Ramos (cell line): ENCODE results near the gene AMZ2.

Experiments
- in situ Hi-C: fragments of 300-500 bp; cut with MboI; formaldehyde crosslinking; loops from one replicate; pipeline ENCODE4 v1.14.3; 2022; ENCODE audit warnings: low sequenced_read_pairs; ENCODE audit not compliant: unreplicated experiment

The AMZ2 gene

DNA sequence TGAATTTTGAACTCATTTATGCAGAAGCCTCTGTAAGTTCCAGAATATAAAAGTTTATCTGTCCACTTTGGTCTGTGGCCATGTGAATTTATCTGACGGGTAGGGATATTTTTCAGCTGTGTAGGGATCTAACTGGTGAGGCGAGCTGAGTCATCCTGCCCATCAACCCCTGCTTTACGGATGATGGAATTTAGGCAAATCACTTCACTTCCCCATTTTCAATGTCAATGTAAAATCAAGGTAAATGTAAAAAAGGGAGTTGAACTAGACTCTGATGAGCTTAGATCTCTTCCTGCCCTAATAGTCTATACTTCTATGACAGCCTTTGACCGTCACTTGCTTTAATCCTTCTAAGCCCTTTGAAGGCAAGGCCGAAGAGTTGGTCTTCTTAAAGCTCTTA, 40.5 kb downstream of the AMZ2 start:
- in situ Hi-C loops = no loop called here

DNA sequence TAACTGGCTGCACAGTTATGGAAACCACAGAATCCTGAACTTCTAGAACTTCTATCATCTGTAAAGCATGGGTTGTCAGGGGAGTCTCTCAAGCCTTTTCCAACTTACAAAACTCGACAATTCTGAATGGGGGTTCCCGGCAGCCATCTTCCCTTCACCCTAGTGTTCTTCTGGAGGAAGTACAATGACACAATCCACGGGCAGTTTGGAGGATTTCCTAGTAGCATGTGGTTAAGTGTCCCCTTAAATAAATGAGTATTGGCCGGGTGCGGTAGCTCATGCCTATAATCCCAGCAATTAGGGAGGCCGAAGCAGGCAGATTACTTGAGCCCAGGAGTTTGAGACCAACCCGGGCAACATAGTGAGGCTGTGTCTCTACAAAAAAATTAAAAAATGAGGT, 41.0 kb downstream of the AMZ2 start:
- in situ Hi-C loops = no loop called here

DNA sequence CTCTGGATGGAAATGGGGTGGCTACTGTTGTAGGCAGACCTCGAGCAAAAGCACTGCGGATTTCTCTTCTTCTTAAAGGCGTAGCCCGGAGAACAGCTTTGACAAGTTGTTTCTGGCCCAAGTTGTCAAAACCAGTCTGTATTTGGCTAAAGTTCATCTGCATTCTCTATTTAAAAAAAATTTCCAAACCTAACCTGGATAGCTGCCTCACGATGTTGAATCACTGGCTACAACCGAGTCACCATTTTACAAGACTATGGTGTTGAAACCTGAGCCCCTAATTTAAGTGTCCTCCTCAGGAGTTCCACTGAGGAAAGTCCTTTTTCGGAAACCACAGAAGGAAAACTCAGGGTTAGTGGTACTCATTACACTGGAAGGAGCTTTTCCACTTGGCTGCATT, 41.6 kb downstream of the AMZ2 start:
- in situ Hi-C loops = no loop called here

DNA sequence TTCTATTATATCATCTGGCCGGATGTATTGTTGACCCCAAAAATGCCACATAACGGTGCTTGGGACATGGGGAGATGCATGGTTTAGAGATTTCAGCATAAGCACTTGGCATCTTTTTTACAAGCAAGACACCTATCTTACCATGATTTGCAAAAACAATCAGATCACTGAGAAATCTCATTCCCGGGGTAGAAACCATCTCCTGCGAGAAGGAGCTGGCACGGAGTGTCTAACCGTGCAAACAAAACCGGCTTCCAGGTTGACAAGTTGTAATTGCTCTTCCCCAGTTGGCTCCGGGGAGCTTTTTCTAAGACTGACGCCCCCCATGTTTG, 42.1 kb downstream of the AMZ2 start:
- in situ Hi-C loops = no loop called here

DNA sequence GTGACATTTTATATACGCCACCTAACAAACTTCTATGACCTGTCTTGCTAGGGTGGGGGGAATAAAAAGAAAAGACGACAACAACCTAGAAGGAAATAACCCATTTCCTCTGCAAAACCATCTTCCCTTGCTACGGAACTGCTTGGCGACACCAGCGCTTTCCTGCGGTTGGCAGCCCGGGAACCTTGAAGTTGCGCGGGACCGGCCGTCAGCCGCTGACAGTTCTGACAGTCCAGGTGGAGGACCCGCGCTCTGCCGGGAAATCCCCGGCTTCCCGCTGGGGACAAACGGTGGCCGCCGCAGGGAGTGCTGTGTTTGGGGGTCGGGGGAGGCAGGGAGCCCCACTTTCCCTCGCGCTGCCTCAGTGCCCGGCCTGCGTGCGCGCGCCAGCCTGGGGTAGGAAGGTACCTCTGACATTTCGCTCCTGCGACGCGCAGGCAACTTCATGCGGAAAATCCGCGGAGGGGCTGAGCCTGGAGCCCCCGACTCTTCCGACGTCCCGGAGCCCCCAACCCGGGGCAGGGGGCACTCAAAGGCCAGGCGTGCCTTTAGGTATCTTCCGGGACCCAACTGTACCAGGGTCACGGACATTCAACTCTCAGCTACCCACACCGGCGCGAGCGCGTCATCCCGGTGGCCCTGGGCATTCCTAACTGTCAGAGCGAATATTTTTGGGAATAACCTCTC, 42.6 kb downstream of the AMZ2 start:
- in situ Hi-C loops = no loop called here

DNA sequence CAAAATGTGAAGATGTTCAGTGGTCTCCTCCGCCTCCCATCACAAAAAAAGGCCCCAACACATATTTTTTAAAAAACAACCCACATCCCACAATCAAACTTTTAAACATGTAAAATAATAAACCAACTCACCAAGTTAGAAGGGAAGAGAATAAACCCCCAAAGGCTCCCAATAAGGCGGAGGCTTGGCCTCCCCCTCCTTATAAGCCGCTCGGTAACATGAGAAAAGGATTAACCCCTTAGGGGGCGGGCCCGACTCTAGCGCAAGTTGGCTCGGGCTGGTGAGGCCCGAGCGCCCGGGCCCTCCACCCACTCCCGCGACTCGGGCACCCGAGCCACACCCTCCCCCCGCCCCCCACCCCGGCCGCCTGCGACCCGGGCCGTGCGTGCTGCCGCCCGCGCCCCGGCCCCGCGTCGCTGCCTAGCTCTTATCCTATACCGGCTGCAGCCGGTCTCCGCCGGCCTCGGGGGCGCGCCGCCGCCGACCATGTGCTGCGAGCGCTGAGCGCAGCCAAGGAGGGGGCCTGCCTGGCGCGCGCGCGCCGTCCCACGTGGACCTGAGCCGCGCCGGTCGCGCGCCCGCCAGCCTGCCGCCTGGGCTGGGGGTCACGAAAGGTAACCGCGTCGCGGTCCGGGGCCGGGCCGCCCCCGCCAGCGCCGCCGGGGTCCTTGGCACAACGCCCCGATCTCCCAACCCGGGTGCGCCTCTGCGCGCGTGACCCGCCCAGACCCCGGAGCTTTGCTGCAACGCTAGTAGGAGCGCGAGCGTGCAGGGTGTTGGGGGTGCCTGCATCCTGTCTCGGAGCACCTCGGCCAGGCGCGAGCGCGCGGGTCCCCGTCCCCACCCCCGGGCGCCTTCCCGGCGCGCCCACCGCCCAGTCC, 43.4 kb downstream of the AMZ2 start, which contains the start of the genes ARSG and SLC16A6:
Gene ARSG, plus strand, starts transcription at position 541 of the 881 bp plus-strand sequence. CDS start 15,999 bp downstream, outside the sequence.
Gene SLC16A6, minus strand, starts transcription at position 173 of the 881 bp plus-strand sequence. CDS start 12,807 bp downstream, outside the sequence.
- in situ Hi-C loops = no loop called here

DNA sequence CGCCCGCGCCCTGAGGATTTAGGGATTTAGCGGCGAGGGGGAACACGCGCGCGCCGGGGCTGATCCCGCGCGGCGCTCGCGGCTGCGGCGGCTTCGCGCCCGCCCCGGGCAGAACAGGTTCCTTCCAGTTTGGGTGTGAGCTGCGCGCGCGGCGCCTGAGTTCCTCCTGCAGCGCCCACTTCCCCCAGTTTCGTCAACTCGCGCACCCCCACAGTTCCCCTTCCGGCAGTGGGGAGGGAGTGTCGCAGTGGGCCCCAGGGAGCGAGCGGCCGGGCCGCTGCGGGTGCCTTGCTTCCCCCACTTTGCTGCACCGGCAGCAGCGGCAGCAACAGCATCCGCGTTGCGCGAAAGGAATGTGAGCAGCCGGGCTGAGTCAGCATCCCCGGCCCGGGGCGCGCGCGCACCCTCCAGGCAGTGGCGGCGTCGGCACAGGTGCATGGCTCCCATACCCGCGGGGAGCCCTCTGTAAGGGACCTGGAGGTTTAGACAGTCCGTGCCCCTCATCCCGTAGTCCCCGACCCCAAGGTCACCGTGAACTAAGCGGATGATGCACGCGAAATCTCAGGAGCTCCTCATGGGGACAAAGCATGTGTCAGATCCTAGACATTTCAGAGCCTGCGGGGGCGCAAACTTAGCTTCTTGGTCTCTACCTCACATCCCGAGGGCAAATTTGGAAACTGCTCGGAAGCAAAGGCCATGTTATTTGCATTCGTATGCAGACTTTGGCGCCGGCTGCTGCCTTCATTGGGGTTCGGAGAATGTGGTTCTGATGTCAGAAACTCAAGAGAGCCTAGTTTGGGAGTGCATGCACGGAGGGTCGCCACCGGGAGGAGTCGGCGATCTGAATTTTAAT, 44.2 kb downstream of the AMZ2 start:
- in situ Hi-C loops = no loop called here

DNA sequence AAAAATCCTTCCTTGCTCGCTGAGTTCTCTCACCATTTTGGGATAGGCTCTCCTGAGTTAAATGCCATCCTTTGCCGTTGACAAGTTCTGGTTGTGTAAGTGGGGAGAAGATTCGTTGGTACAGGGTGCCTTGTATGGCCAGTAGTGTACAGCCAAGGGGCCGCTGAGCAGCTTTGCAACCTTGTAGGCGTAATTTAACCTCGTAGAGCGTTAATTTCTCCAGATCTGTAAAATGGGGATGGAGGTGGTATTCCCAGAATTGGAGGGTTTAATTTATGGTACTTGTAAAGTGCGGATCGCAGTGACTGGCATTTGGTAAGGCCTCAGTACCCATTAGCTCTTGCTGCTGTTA, 44.8 kb downstream of the AMZ2 start:
- in situ Hi-C loops = no loop called here

DNA sequence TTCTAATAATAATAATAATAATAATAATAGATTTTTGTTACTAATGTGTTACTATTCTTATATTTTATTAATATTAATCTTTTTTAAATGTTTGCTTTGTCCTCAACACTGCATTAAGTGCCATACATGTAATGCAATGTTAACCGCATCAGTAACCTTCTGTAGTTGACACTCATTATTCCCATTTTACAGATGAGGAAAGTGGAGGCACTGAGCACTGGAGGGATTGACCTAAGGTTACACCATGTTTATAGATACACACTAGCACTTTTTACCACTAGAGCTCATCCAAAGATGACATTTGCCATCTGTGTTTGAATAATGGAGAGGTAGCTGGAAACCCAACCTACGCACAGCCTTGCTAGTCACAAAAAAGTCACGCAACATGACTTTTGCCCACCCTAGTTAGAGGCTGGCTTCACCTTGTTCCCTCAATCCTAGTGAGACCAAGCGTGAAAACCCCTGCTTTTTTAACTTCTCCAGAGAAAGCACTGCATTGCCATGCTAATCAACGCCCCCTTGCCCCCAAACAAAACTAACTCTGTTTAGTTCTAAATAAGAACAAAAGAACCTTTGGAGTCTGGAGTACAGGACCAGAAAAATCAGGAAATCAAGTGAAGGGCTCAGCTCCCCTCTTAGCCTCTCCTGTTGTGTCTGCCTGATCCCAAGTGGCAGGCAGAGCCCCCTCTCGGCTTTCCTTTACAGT, 45.8 kb downstream of the AMZ2 start:
- in situ Hi-C loops = no loop called here

DNA sequence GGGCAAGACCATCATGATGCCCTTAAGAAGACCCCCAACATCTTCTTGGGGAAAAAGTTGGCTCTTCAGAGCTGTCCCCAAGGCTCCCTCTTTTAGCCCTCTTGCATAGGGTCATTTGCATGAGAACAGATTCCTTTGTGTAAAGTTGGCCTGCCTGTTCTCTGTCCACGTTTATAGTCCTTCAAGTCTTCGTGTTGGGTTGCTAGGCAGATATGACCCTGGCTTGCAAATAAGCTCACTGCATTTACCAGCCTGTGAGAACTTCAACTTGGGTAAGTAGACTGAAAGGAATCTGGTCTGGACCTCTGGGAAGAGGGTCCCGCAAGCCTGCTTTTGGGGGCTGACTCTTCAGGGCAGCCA, 46.3 kb downstream of the AMZ2 start:
- in situ Hi-C loops = no loop called here

DNA sequence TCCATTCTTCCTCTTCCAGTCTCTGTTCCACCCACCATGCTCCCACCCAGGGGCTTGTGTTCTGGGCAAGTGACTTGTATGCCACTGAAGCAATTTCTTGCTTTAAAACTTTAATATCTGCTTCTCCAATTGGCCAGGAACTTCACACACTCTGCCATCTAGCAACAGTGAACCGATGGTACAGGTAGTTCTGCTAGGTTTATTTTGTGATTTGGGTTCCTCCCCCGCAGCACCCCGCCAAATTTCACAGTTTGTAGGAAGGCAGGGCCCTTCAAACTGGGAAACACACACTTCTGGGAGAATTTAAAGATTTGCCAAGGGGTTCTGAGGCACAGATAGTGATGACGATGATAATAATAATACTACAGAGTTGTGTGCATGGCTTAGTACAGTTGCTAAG, 46.8 kb downstream of the AMZ2 start:
- in situ Hi-C loops = no loop called here

DNA sequence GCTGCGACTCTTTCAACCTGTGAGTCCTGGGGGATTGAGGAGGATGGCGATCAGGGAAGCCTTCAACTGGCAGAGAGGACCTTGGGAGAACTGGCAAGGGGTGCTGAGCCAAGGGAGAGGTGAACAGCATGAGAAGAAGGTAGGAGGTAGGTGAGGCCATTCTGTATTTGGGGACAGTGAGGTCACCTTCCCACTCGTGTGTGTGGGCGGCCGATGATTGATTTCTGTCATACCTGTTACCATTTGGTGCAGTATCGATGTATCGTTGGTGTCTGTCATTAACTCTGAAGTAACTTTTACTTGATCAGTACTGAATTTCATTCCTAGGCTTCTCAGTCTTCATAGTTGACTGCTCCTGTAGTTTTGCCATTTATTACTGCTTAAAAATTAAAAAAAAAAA, 47.2 kb downstream of the AMZ2 start:
- in situ Hi-C loops = no loop called here

DNA sequence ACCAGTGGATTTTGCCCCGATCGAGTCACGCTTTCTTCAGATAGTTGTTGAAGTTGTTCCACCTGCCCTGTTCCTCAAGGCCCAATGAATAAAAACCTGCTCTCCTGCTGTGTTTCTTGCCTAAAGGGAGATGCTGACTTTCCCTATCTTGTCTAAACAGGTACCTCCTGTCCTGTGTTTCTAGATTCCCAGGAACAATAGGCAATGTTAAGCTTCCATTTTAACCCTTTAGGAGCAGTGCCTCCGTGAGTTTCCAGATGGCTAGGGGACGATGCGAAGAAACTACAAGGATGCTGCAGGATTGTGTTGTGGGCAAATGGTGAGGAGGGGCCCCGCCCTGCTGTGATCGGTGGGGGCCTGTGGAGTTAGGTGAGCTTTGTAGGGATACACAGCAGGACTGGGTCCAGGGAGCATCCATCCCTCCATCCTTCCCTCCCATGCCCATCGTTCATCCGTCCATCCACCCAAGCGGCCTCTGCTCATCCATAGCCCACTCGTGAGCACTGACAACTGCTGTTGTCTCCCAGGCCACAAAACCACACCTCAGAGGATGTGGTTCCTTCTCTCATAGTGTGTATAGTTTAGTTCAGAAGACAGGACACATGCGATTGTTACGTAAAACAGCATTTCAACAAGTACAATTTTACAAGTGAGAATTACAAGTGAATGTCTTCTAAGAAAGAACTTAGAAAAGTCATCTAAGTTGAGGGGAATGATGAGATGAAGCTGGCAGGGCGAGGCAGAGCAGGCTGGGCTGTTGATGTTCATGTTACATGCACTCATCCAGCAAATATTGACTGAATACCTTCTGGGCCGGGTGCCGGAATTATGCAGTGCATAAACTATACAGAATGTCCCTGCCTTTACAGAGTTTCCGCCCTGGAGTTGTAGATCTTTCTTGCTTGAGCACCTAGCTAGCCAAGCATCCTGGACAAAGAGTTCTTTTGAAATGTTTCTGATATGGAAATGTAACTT, 48.7 kb downstream of the AMZ2 start:
- in situ Hi-C loops = no loop called here

DNA sequence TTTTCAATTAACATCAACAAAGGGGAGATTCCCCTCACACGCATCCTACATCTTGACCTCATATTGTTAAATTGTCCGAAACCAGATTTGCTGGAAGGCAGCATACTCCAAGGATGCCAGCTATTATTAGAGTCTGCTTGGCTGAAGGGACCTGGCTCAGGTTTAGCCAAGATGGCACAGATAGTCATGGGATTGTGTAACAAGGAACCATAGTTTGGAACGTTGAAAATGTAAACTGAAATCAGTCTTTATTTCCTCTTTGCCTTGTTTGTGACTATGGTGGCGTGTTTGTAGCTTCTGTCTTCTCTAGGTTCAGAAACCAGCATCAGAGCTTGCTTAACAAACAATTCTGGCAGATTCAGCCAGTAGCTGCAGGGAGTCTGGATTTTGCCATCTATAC, 49.4 kb downstream of the AMZ2 start:
- in situ Hi-C loops = no loop called here

DNA sequence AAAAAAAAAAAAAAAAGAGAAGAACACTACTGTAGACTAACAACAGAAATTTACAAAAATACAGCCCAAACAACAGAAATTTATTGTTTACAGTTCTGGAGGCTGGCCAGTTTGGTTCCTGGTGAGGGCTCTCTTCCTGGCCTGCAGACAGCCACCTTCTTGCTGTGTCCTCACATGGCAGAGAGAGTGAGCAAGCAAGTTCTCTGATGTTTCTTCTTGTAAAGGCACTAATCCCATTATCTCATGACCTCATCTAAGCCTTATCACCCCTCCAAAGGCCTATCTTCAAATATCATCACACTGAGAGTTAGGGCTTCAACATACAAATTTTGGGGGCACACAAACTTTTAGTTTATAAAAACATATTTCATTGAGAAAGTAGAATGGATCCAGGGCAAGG, 50.8 kb downstream of the AMZ2 start:
- in situ Hi-C loops = no loop called here

DNA sequence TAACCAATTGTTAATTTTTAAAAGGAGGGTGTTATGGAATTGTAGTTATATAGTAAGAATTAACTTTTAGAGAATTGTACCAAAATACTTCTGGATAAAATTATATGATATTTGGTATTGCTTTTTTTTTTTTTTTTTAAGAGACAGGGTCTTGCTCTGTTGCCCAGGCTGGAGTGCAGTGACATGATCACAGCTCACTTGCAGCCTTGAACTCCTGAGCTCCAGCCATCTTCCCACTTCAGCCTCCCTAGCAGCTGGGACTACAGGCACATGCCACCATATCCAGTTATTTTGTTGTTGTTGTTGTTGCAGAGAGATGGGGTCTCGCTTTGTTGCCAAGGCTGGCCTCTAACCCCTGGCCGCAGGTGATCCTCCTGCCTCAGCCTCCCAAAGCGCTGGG, 52.0 kb downstream of the AMZ2 start:
- in situ Hi-C loops = no loop called here

DNA sequence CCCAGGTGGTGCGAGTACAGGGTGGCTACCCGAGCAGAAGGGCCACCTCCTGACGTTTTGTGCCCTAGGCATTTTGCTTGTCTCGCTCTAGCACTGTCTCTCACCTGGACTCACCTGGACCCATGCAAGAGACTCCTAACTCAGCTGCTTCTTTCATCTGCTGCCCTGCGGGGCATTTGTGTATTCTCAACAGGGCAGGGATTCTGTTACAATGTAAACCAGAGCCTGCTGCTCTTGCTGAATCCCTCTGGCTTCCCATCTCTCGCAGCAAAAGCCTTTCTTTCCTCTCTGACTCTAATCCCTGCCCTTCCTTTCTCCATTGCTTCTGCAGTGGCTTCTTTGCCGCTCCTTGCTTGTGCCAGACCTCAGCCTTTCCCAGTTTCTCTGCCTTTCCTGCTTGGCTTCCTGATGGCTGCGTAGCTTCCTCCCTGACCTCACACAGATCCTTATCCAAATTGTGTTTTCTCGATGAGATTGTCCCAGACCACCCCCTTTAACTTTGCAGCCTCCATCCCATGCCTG, 53.7 kb downstream of the AMZ2 start:
- in situ Hi-C loops = no loop called here

DNA sequence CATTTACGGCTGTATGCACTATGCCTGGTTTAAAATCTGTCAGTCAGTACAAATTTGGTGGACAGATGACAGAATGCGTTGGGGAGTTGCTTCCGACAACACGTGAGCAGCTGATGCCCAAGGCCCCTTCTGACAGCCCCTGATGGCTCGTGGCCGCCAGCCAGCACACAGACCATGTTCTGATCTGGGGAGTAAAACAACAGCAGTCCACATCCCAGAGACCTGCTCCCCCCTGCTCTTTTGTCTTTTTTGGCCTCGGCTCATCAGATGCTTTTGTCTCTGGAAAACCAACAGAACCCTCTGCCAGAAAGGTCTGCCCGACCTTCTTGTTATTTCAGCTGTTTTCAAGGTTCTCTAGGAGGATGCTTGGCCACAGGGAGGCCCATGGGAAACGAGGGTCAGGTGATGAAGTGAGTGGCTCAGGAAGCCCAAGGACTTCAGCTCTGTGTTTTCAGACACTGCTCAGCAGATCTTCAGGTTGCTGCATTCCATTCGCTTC, 54.3 kb downstream of the AMZ2 start:
- in situ Hi-C loops = no loop called here

DNA sequence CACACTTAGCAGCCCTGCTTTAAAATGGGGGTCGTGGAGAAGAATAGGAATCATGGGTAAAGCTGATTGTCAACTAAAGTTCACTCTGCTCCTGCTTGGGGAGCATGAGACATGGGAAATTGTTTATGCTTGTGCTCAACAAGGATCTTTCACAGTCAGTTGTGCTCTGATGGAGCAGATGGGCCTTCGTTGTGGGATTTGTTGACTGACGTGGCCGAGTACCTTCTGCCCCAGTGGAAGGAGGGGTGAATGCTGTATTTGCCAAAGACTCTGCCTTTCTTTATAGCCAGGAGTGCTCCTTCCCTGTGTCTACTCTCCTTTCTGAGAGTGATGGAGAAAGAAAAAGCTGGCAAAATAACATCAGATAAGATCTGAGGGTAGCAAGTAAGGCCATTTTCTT, 54.8 kb downstream of the AMZ2 start:
- in situ Hi-C loops = no loop called here
